HepG2 (cell line): Measurements from ENCODE around the gene CPB2. TPM values are rescaled to one million over a fixed set of nuclear protein-coding genes. Genes with fewer than 3 reads are reported as not detected.

ENCODE experiments used
- CHD2 ChIP-seq: IDR thresholded peaks from 2 replicates; pipeline ENCODE4 v1.6.1; 2011; ENCODE audit warnings: low read depth, low read length, improper control_type of control experiment
- ISL2 ChIP-seq: sonication (generic); formaldehyde crosslinking; IDR thresholded peaks from 2 replicates; pipeline ENCODE4 v1.5.0; 2020; ENCODE audit warnings: missing genetic modification reagents
- KAT8 ChIP-seq: IDR thresholded peaks from 2 replicates; pipeline ENCODE4 v1.6.1; 2016; ENCODE audit warnings: missing genetic modification reagents, missing compliant biosample characterization
- MED1 ChIP-seq: sonication (generic); formaldehyde crosslinking; IDR thresholded peaks from 2 replicates; pipeline ENCODE4 v1.4.0; 2020; ENCODE audit warnings: missing genetic modification reagents
- MIXL1 ChIP-seq: IDR thresholded peaks from 2 replicates; pipeline ENCODE4 v1.6.1; 2016
- MTF1 ChIP-seq: sonication (generic); formaldehyde crosslinking; IDR thresholded peaks from 2 replicates; pipeline ENCODE4 v1.5.0; 2020; ENCODE audit warnings: missing genetic modification reagents
- NRL ChIP-seq: sonication (generic); formaldehyde crosslinking; IDR thresholded peaks from 2 replicates; pipeline ENCODE4 v1.5.0; 2020; ENCODE audit warnings: missing genetic modification reagents, mild to moderate bottlenecking, moderate library complexity, borderline replicate concordance
- STAG1 ChIP-seq: sonication (generic); formaldehyde crosslinking; IDR thresholded peaks from 2 replicates; pipeline ENCODE4 v1.4.0; 2020; ENCODE audit warnings: missing genetic modification reagents
- ZNF232 ChIP-seq: sonication (generic); formaldehyde crosslinking; IDR thresholded peaks from 2 replicates; pipeline ENCODE4 v1.4.0; 2020; ENCODE audit warnings: missing genetic modification reagents, borderline replicate concordance
- polyA plus RNA-seq, 8 experiments: library from polyadenylated mRNA; depleted of rRNA in 3 of 8; stranded (reverse) in 7 of 8; unstranded in 1 of 8; fragments of >200 nt; fragmentation: Illumina TruSeq in 4 of 8; extraction: Trizol in 4 of 8; gene quantifications; 2 replicates each; pipeline versions ENCODE4 v1.2.1 to v1.2.3, GENCODE V29; 2011 to 2016; ENCODE audit warnings: low read depth in 4 of 8, missing spikeins in 1 of 8, mixed read lengths in 1 of 8; ENCODE audit not compliant: insufficient read depth in 1 of 8
- total RNA-seq, 5 experiments: library from RNA; depleted of rRNA; stranded (reverse); fragments of >200 nt; fragmentation: Illumina TruSeq; extraction: Trizol; gene quantifications; 2 replicates each; pipeline ENCODE4 v1.2.3, GENCODE V29; 2016; ENCODE audit warnings: low read depth in 1 of 5
- TF ChIP-seq, protein P1 (sequence below): sonication (generic); formaldehyde crosslinking; IDR thresholded peaks from 2 replicates; pipeline ENCODE4 v1.5.1; 2020; ENCODE audit warnings: mild to moderate bottlenecking, missing genetic modification reagents, borderline replicate concordance
- TF ChIP-seq, protein P2 (sequence below): sonication (generic); formaldehyde crosslinking; conservative IDR thresholded peaks from 2 replicates; pipeline ENCODE4 v1.8.0; 2022; ENCODE audit warnings: mild to moderate bottlenecking, moderate library complexity, missing genetic modification reagents
- TF ChIP-seq, protein P3 (sequence below): IDR thresholded peaks from 2 replicates; pipeline ENCODE4 v1.6.1; 2016; ENCODE audit warnings: mild to moderate bottlenecking
- TF ChIP-seq, protein P4 (sequence below): sonication (generic); formaldehyde crosslinking; IDR thresholded peaks from 2 replicates; pipeline ENCODE4 v1.5.0; 2020; ENCODE audit warnings: missing genetic modification reagents
- TF ChIP-seq, protein P5 (sequence below): IDR thresholded peaks from 2 replicates; pipeline ENCODE4 v1.6.1; 2016; ENCODE audit warnings: low read depth, borderline replicate concordance
- TF ChIP-seq, protein P6 (sequence below): sonication (generic); formaldehyde crosslinking; IDR thresholded peaks from 2 replicates; pipeline ENCODE4 v1.4.0; 2020; ENCODE audit warnings: missing genetic modification reagents

CPB2 gene
- total and polyA plus RNA-seq, 2 of the 13 experiments (the other 11 are each of a cell fraction or from before 2014, with no cell fraction given) = 125 to 140 TPM

DNA sequence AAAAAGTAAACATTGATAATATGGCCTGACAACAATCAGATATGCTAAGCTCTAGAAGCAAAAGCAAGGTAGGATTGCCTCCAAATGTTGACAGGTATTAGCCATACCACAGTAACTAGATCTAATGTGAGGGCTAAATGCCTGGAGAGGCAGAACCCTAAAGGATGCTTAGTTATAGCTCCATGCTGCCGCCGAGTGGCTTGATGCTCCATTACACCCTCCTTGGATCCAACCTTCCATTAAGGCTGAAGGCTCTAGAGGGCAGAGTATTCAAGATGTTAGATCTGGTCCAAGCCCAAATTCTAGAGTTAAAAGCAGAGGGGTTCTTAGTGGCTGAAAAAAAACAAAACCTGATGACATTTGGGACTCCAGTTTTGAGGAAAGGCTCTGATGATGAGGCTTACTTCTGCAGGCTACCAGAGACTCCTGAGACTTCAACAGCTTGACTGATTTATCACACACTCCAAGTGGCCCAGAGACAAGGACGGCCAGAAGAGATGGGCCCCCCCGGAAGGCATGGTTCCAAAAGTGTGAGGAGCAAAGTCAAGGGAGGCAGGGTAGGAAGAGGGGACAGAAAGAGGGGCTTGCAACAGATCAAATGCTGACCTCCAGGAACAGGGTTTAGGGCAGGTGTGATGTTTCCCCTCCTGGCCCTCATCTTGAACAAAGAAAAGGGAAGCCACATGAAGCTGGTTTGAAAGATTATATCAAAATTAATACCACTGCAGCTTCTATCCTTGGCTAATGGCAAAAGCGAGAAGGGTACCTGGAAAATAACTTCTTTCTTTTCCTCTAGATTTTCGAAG lies 21.9 kb upstream of the CPB2 start (continued):
- TF ChIP-seq, protein P1, sequence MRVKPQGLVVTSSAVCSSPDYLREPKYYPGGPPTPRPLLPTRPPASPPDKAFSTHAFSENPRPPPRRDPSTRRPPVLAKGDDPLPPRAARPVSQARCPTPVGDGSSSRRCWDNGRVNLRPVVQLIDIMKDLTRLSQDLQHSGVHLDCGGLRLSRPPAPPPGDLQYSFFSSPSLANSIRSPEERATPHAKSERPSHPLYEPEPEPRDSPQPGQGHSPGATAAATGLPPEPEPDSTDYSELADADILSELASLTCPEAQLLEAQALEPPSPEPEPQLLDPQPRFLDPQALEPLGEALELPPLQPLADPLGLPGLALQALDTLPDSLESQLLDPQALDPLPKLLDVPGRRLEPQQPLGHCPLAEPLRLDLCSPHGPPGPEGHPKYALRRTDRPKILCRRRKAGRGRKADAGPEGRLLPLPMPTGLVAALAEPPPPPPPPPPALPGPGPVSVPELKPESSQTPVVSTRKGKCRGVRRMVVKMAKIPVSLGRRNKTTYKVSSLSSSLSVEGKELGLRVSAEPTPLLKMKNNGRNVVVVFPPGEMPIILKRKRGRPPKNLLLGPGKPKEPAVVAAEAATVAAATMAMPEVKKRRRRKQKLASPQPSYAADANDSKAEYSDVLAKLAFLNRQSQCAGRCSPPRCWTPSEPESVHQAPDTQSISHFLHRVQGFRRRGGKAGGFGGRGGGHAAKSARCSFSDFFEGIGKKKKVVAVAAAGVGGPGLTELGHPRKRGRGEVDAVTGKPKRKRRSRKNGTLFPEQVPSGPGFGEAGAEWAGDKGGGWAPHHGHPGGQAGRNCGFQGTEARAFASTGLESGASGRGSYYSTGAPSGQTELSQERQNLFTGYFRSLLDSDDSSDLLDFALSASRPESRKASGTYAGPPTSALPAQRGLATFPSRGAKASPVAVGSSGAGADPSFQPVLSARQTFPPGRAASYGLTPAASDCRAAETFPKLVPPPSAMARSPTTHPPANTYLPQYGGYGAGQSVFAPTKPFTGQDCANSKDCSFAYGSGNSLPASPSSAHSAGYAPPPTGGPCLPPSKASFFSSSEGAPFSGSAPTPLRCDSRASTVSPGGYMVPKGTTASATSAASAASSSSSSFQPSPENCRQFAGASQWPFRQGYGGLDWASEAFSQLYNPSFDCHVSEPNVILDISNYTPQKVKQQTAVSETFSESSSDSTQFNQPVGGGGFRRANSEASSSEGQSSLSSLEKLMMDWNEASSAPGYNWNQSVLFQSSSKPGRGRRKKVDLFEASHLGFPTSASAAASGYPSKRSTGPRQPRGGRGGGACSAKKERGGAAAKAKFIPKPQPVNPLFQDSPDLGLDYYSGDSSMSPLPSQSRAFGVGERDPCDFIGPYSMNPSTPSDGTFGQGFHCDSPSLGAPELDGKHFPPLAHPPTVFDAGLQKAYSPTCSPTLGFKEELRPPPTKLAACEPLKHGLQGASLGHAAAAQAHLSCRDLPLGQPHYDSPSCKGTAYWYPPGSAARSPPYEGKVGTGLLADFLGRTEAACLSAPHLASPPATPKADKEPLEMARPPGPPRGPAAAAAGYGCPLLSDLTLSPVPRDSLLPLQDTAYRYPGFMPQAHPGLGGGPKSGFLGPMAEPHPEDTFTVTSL (CRISPR knock-in tag) = no peak
- TF ChIP-seq ISL2 (0 out of 2 replicates have a peak, but pooled peaks have one; percentile 23), NRL (CRISPR knock-in tag) (no peak), MED1 (CRISPR knock-in tag) (peak; percentile 46; the same call in 1 of the 2 replicates), STAG1 (CRISPR knock-in tag) (peak; percentile 96), CHD2 (no peak), MIXL1 (CRISPR knock-in tag) (peak; percentile 67; the same call in 1 of the 2 replicates), MTF1 (CRISPR knock-in tag) (no peak), KAT8 (CRISPR knock-in tag) (peak; percentile 44; the same call in 1 of the 2 replicates), ZNF232 (0 out of 2 replicates have a peak, but pooled peaks have one; percentile 53)
- TF ChIP-seq, protein P2, sequence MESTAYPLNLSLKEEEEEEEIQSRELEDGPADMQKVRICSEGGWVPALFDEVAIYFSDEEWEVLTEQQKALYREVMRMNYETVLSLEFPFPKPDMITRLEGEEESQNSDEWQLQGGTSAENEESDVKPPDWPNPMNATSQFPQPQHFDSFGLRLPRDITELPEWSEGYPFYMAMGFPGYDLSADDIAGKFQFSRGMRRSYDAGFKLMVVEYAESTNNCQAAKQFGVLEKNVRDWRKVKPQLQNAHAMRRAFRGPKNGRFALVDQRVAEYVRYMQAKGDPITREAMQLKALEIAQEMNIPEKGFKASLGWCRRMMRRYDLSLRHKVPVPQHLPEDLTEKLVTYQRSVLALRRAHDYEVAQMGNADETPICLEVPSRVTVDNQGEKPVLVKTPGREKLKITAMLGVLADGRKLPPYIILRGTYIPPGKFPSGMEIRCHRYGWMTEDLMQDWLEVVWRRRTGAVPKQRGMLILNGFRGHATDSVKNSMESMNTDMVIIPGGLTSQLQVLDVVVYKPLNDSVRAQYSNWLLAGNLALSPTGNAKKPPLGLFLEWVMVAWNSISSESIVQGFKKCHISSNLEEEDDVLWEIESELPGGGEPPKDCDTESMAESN = no peak
- TF ChIP-seq, protein P3, sequence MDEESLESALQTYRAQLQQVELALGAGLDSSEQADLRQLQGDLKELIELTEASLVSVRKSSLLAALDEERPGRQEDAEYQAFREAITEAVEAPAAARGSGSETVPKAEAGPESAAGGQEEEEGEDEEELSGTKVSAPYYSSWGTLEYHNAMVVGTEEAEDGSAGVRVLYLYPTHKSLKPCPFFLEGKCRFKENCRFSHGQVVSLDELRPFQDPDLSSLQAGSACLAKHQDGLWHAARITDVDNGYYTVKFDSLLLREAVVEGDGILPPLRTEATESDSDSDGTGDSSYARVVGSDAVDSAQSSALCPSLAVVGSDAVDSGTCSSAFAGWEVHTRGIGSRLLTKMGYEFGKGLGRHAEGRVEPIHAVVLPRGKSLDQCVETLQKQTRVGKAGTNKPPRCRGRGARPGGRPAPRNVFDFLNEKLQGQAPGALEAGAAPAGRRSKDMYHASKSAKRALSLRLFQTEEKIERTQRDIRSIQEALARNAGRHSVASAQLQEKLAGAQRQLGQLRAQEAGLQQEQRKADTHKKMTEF (CRISPR knock-in tag) = 0 out of 2 replicates have a peak, but pooled peaks have one; percentile 12
- TF ChIP-seq, protein P4, sequence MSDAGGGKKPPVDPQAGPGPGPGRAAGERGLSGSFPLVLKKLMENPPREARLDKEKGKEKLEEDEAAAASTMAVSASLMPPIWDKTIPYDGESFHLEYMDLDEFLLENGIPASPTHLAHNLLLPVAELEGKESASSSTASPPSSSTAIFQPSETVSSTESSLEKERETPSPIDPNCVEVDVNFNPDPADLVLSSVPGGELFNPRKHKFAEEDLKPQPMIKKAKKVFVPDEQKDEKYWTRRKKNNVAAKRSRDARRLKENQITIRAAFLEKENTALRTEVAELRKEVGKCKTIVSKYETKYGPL (CRISPR knock-in tag) = 0 out of 2 replicates have a peak, but pooled peaks have one; percentile 30
- TF ChIP-seq, protein P5, sequence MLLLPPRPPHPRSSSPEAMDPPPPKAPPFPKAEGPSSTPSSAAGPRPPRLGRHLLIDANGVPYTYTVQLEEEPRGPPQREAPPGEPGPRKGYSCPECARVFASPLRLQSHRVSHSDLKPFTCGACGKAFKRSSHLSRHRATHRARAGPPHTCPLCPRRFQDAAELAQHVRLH (CRISPR knock-in tag) = peak; percentile 53; the same call in 1 of the 2 replicates
- TF ChIP-seq, protein P6, sequence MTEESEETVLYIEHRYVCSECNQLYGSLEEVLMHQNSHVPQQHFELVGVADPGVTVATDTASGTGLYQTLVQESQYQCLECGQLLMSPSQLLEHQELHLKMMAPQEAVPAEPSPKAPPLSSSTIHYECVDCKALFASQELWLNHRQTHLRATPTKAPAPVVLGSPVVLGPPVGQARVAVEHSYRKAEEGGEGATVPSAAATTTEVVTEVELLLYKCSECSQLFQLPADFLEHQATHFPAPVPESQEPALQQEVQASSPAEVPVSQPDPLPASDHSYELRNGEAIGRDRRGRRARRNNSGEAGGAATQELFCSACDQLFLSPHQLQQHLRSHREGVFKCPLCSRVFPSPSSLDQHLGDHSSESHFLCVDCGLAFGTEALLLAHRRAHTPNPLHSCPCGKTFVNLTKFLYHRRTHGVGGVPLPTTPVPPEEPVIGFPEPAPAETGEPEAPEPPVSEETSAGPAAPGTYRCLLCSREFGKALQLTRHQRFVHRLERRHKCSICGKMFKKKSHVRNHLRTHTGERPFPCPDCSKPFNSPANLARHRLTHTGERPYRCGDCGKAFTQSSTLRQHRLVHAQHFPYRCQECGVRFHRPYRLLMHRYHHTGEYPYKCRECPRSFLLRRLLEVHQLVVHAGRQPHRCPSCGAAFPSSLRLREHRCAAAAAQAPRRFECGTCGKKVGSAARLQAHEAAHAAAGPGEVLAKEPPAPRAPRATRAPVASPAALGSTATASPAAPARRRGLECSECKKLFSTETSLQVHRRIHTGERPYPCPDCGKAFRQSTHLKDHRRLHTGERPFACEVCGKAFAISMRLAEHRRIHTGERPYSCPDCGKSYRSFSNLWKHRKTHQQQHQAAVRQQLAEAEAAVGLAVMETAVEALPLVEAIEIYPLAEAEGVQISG (CRISPR knock-in tag) = 0 out of 2 replicates have a peak, but pooled peaks have one; percentile 24
